GM18511 (cell line): Measurements from ENCODE around the gene WBP2.

Experiments
- ATAC-seq: cut with Tn5 transposase; IDR thresholded peaks from one replicate; pipeline ENCODE4 v1.9.1; 2021; ENCODE audit warnings: mild to moderate bottlenecking, moderate library complexity; ENCODE audit not compliant: unreplicated experiment

WBP2 gene

GRCh38 chr17:75846692-75847613 is 8.2 kb downstream of the WBP2 start:
- no peak for ATAC-seq

GRCh38 chr17:75845933-75846691 is 9.0 kb downstream of the WBP2 start:
- no peak for ATAC-seq

GRCh38 chr17:75845058-75845711 is 9.9 kb downstream of the WBP2 start:
- peak; percentile 78 for ATAC-seq

GRCh38 chr17:75844530-75845057 is 10.5 kb downstream of the WBP2 start:
- peak; percentile 27 for ATAC-seq

GRCh38 chr17:75843577-75844529 is 11.3 kb downstream of the WBP2 start, which contains the start of gene UNC13D:
Gene UNC13D, minus strand, starts transcription at chr17:75844404. Its CDS starts 67 bp downstream, at chr17:75844337.
- ATAC-seq: peak; percentile 20

- ATAC-seq: no peak
Measured at GRCh38 chr17:75842963-75843576, 12.1 kb downstream of the WBP2 start.

- ATAC-seq: no peak
Measured at GRCh38 chr17:75842411-75842810, 12.7 kb downstream of the WBP2 start.

- no peak for ATAC-seq
Measured at GRCh38 chr17:75840799-75841164, 14.4 kb downstream of the WBP2 start.

GRCh38 chr17:75839942-75840798 is 15.0 kb downstream of the WBP2 start:
- no peak for ATAC-seq

- ATAC-seq: no peak
Measured at GRCh38 chr17:75838410-75838809, 16.7 kb downstream of the WBP2 start.

GRCh38 chr17:75837899-75838298 is 17.2 kb downstream of the WBP2 start:
- no peak for ATAC-seq

GRCh38 chr17:75836605-75837004 is 18.5 kb downstream of the WBP2 start:
- ATAC-seq: no peak

- ATAC-seq: no peak
Measured at GRCh38 chr17:75835654-75835987, 19.5 kb downstream of the WBP2 start.

GRCh38 chr17:75834928-75835653 is 20.0 kb downstream of the WBP2 start:
- no peak for ATAC-seq

- no peak for ATAC-seq
Measured at GRCh38 chr17:75834279-75834920, 20.7 kb downstream of the WBP2 start.

GRCh38 chr17:75832652-75833400 is 22.3 kb downstream of the WBP2 start:
- no peak for ATAC-seq

- no peak for ATAC-seq
Measured at GRCh38 chr17:75832164-75832651, 22.9 kb downstream of the WBP2 start.
